IMR-90 (cell line): ENCODE data around the gene TSPAN4. TPM values are rescaled to one million over a fixed set of nuclear protein-coding genes. Genes with fewer than 3 reads are reported as not detected.
A peak's percentile ranks its signal among the peaks of the same experiment; 100 is the strongest.

Source experiments
- ATAC-seq: fragments of 200-7000 bp; cut with Tn5 transposase; 2 replicates; pipeline ENCODE4 v1.9.1; 2020; ENCODE audit warnings: low read depth, mild to moderate bottlenecking, moderate library complexity
- BruUV-seq: library from RNA; stranded (reverse); fragments of 400-500 nt; replicated peaks from 2 replicates; lab custom pipeline; 2021; lab: Mats Ljungman, UMichigan
- CTCF ChIA-PET: fragments of 300-600 bp; formaldehyde crosslinking; extraction: SDS; loops from one replicate; lab custom pipeline; 2021; ENCODE audit warnings: antibody characterized with exemption; lab: Yijun Ruan, JAX
- POLR2A ChIA-PET: fragments of 300-600 bp; sonication (Branson Sonifier 250); formaldehyde crosslinking; loops from one replicate; lab custom pipeline; 2022; ENCODE audit warnings: antibody characterized with exemption; ENCODE audit not compliant: unreplicated experiment; lab: Charles Lee
- DNase-seq: peaks from one replicate; pipeline ENCODE4 v3.0.0; 2013
- H2AFZ ChIP-seq: replicated peaks from 2 replicates; pipeline ENCODE3; 2013; ENCODE audit warnings: low read length, mild to moderate bottlenecking; ENCODE audit not compliant: poor library complexity
- H2AK5ac ChIP-seq: 2 replicates; pipeline ENCODE4 v1.6.1; 2013; ENCODE audit warnings: low read depth, low read length, inconsistent platforms
- H2AK9ac ChIP-seq: replicated peaks from 2 replicates; pipeline ENCODE3; 2013; ENCODE audit warnings: mild to moderate bottlenecking, low read depth, low read length, moderate library complexity; ENCODE audit not compliant: poor library complexity
- H2BK120ac ChIP-seq: 2 replicates; pipeline ENCODE4 v1.6.1; 2013; ENCODE audit warnings: low read depth, low read length, inconsistent platforms
- H2BK15ac ChIP-seq: 3 replicates; pipeline ENCODE4 v1.6.1; 2013; ENCODE audit warnings: low read depth, low read length, inconsistent platforms
- H2BK20ac ChIP-seq: 2 replicates; pipeline ENCODE4 v1.6.1; 2013; ENCODE audit warnings: low read depth, mild to moderate bottlenecking, inconsistent platforms, low read length, moderate library complexity
- H2BK5ac ChIP-seq: 2 replicates; pipeline ENCODE4 v1.6.1; 2013; ENCODE audit warnings: mild to moderate bottlenecking, low read depth, low read length, inconsistent platforms; ENCODE audit not compliant: poor library complexity, severe bottlenecking
- H3K14ac ChIP-seq: replicated peaks from 2 replicates; pipeline ENCODE4 v1.6.1; 2013; ENCODE audit warnings: low read depth, low read length, inconsistent platforms
- H3K18ac ChIP-seq: 2 replicates; pipeline ENCODE4 v1.6.1; 2013; ENCODE audit warnings: low read depth, low read length, control low read depth
- H3K23ac ChIP-seq: 2 replicates; pipeline ENCODE4 v1.6.1; 2013; ENCODE audit warnings: low read depth, low read length, inconsistent platforms
- H3K27ac ChIP-seq: 2 replicates; pipeline ENCODE4 v1.5.1; 2013; ENCODE audit warnings: mild to moderate bottlenecking, control low read depth, low read length; ENCODE audit not compliant: insufficient read depth
- H3K27me3 ChIP-seq: 2 replicates; pipeline ENCODE4 v1.6.1; 2013; ENCODE audit warnings: low read length; ENCODE audit not compliant: control insufficient read depth, insufficient read depth
- H3K36me3 ChIP-seq: 2 replicates; pipeline ENCODE4 v1.6.1; 2013; ENCODE audit warnings: low read length, mixed read lengths; ENCODE audit not compliant: control insufficient read depth, insufficient read depth
- H3K4ac ChIP-seq: 2 replicates; pipeline ENCODE4 v1.6.1; 2013; ENCODE audit warnings: low read depth, low read length, inconsistent platforms
- H3K4me1 ChIP-seq: 2 replicates; pipeline ENCODE4 v1.6.1; 2013; ENCODE audit warnings: low read length, mixed read lengths; ENCODE audit not compliant: control insufficient read depth, insufficient read depth
- H3K4me2 ChIP-seq: 2 replicates; pipeline ENCODE4 v1.6.1; 2013; ENCODE audit warnings: low read depth, mild to moderate bottlenecking, control low read depth, low read length, moderate library complexity
- H3K4me3 ChIP-seq: 2 replicates; pipeline ENCODE4 v1.5.1; 2013; ENCODE audit warnings: low read depth, mild to moderate bottlenecking, control low read depth, low read length, moderate library complexity; ENCODE audit not compliant: insufficient read depth
- H3K56ac ChIP-seq: 2 replicates; pipeline ENCODE4 v1.6.1; 2013; ENCODE audit warnings: low read length, inconsistent platforms; ENCODE audit not compliant: insufficient read depth; ENCODE audit errors: extremely low read depth
- H3K79me1 ChIP-seq, 2 experiments: 2 replicates each; pipeline ENCODE4 v1.6.1; 2013; ENCODE audit warnings: low read length in 2 of 2, inconsistent platforms in 1 of 2, low read depth in 1 of 2
- H3K9ac ChIP-seq: 2 replicates; pipeline ENCODE4 v1.6.1; 2013; ENCODE audit warnings: low read depth, low read length, control low read depth
- H3K9me1 ChIP-seq: 2 replicates; pipeline ENCODE4 v1.6.1; 2013; ENCODE audit warnings: low read length, inconsistent platforms; ENCODE audit not compliant: insufficient read depth
- H3K9me3 ChIP-seq: 2 replicates; pipeline ENCODE4 v1.6.1; 2013; ENCODE audit warnings: low read length; ENCODE audit not compliant: control insufficient read depth, insufficient read depth
- H4K20me1 ChIP-seq: 2 replicates; pipeline ENCODE4 v1.6.1; 2013; ENCODE audit warnings: low read length, inconsistent platforms; ENCODE audit not compliant: insufficient read depth
- H4K5ac ChIP-seq: 2 replicates; pipeline ENCODE4 v1.6.1; 2013; ENCODE audit warnings: mild to moderate bottlenecking, low read depth, low read length, control low read depth
- H4K8ac ChIP-seq, 2 experiments: 2 replicates each; pipeline ENCODE4 v1.6.1; 2013; ENCODE audit warnings: low read depth in 2 of 2, low read length in 2 of 2, control low read depth in 1 of 2, inconsistent platforms in 1 of 2
- H4K91ac ChIP-seq: 2 replicates; pipeline ENCODE4 v1.6.1; 2013; ENCODE audit warnings: low read depth, low read length, inconsistent platforms; ENCODE audit not compliant: insufficient read depth
- CEBPB ChIP-seq: IDR thresholded peaks from 2 replicates; pipeline ENCODE4 v1.6.1; 2012; ENCODE audit warnings: low read depth, low read length, improper control_type of control experiment
- CHD1 ChIP-seq: IDR thresholded peaks from 2 replicates; pipeline ENCODE4 v1.6.1; 2012; ENCODE audit warnings: low read depth, low read length, improper control_type of control experiment
- POLR2A ChIP-seq: IDR thresholded peaks from 2 replicates; pipeline ENCODE4 v1.6.1; 2012; ENCODE audit warnings: mild to moderate bottlenecking, low read depth, low read length
- RCOR1 ChIP-seq: IDR thresholded peaks from 2 replicates; pipeline ENCODE4 v1.6.1; 2012; ENCODE audit warnings: mild to moderate bottlenecking, low read length, improper control_type of control experiment; ENCODE audit not compliant: insufficient replicate concordance
- WGBS, 2 experiments: methylation state at CpG; one replicate each; pipeline versions ENCODE4 v1.1.5 to v1.1.7; 2013; ENCODE audit warnings: missing lambda C conversion rate in 2 of 2; ENCODE audit not compliant: insufficient read length in 1 of 2; ENCODE audit errors: extremely low coverage in 2 of 2; 5-methylcytosine and 5-hydroxymethylcytosine counted together
- dilution Hi-C: fragments of 300-500 bp; cut with HindIII; formaldehyde crosslinking; loops from one replicate; pipeline ENCODE4 v1.14.3; 2018; ENCODE audit warnings: low sequenced_read_pairs; ENCODE audit not compliant: unreplicated experiment
- in situ Hi-C: fragments of 300-500 bp; cut with MboI; formaldehyde crosslinking; loops from 3 replicates; pipeline ENCODE4 v1.14.3; 2019; ENCODE audit warnings: low sequenced_read_pairs, inconsistent platforms, mixed read lengths
- intact Hi-C: fragments of 100-400 bp; cut with micrococcal nuclease; formaldehyde crosslinking; loops from 2 replicates; pipeline ENCODE4 v1.10.0; 2022
- polyA plus RNA-seq, 3 experiments: library from polyadenylated mRNA; depleted of rRNA; stranded (reverse); fragments of >200 nt; gene quantifications; 2 replicates each; pipeline ENCODE4 v1.2.3, GENCODE V29; 2012; ENCODE audit warnings: low replicate concordance in 1 of 3
- total RNA-seq: library from RNA; depleted of rRNA; stranded (reverse); fragments of >200 nt; gene quantifications from 2 replicates; pipeline ENCODE4 v1.2.3, GENCODE V29; 2012
- TF ChIP-seq, protein P1 (sequence below): fragments of 150-350 bp; IDR thresholded peaks from 2 replicates; pipeline ENCODE4 v1.6.1; 2017; ENCODE audit warnings: mild to moderate bottlenecking, antibody characterized with exemption, low read length, low read depth

Gene TSPAN4
- total and polyA plus RNA-seq, 2 of the 4 experiments (the other 2 are of a cell fraction), result 161 to 293 TPM

- H3K27me3 ChIP-seq, result no peaks in the 10 kb centered on the region
- intact Hi-C loops (no loop called here), dilution Hi-C loops (no loop called here), in situ Hi-C loops (no loop called here)
- peaks cover 60% of the 10 kb centered on the region for H4K20me1 ChIP-seq
- H2BK15ac ChIP-seq, result no peak overlapping the region
- H3K27ac ChIP-seq, result no peak overlapping the region
- no peak overlapping the region for H3K4me3 ChIP-seq
- H2AK5ac ChIP-seq, result no peak overlapping the region
- H3K4ac ChIP-seq, result no peak overlapping the region
- H3K4me2 ChIP-seq, result no peak overlapping the region
- no peak overlapping the region for H3K18ac ChIP-seq
- H3K14ac ChIP-seq, result no peak overlapping the region
- H3K56ac ChIP-seq, result no peak overlapping the region
- no peak overlapping the region for H4K91ac ChIP-seq
- BruUV-seq, result no TSS peak
- H2BK20ac ChIP-seq, result no peak overlapping the region
- H3K23ac ChIP-seq, result no peak overlapping the region
- H3K4me1 ChIP-seq, result peaks cover 12% of the 10 kb centered on the region
- ChIA-PET POLR2A (no interaction called here), CTCF (no interaction called here)
- 80% methylated on average over 3 of the region's 24 CpGs; no CpG with 5 or more reads in 1 of the 2 experiments for WGBS, 2 experiments
- ATAC-seq (no peak), DNase-seq (no peak)
- H2BK5ac ChIP-seq, result no peak overlapping the region
- peaks cover 3% of the 10 kb centered on the region; the same call in 1 of the 2 replicates for H3K9me1 ChIP-seq
- TF ChIP-seq, protein P1, sequence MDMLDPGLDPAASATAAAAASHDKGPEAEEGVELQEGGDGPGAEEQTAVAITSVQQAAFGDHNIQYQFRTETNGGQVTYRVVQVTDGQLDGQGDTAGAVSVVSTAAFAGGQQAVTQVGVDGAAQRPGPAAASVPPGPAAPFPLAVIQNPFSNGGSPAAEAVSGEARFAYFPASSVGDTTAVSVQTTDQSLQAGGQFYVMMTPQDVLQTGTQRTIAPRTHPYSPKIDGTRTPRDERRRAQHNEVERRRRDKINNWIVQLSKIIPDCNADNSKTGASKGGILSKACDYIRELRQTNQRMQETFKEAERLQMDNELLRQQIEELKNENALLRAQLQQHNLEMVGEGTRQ, result no peak
- TF ChIP-seq POLR2A (no peak), CEBPB (no peak), RCOR1 (no peak), CHD1 (no peak)
- H3K9ac ChIP-seq, result no peak overlapping the region
- H2AK9ac ChIP-seq, result peak overlapping the region; percentile 42
- no peak overlapping the region for H4K5ac ChIP-seq
- no peaks in the 10 kb centered on the region for H3K9me3 ChIP-seq
- H4K8ac ChIP-seq, result no peak overlapping the region
- H2BK120ac ChIP-seq, result no peak overlapping the region
- H2AFZ ChIP-seq, result peak overlapping the region; percentile 70
- H3K36me3 ChIP-seq, result peaks cover 34% of the 10 kb centered on the region; the same call in 1 of the 2 replicates
- H3K79me1 ChIP-seq, result peaks cover 21 to 61% of the 10 kb centered on the region in 2 experiments; a peak in 3 of 4 replicates
Observed at GRCh38 chr11:863023-863909, 20.6 kb downstream of the TSPAN4 start.
